HTR-8/SVneo (cell line): ENCODE data around the gene IBA57.

Experiments used
- DNase-seq: peaks from one replicate; pipeline ENCODE4 v3.0.0; 2011; ENCODE audit warnings: low spot score, mixed read lengths; ENCODE audit not compliant: insufficient read length
- FAIRE-seq: peaks from 2 replicates; lab custom pipeline; 2011; peaks lifted over from hg19 to GRCh38; lab: Jason Lieb, UNC

Gene IBA57

GRCh38 chr1:228209657-228210056 lies 44.1 kb downstream of the IBA57 start:
- DNase-seq (no peak), FAIRE-seq (no peak)

- no peak for FAIRE-seq
- DNase-seq = peak; percentile 56
Measured at GRCh38 chr1:228210076-228210651, 44.6 kb downstream of the IBA57 start.

- DNase-seq (no peak), FAIRE-seq (no peak)
Measured at GRCh38 chr1:228210712-228211530, 45.3 kb downstream of the IBA57 start.

DNA sequence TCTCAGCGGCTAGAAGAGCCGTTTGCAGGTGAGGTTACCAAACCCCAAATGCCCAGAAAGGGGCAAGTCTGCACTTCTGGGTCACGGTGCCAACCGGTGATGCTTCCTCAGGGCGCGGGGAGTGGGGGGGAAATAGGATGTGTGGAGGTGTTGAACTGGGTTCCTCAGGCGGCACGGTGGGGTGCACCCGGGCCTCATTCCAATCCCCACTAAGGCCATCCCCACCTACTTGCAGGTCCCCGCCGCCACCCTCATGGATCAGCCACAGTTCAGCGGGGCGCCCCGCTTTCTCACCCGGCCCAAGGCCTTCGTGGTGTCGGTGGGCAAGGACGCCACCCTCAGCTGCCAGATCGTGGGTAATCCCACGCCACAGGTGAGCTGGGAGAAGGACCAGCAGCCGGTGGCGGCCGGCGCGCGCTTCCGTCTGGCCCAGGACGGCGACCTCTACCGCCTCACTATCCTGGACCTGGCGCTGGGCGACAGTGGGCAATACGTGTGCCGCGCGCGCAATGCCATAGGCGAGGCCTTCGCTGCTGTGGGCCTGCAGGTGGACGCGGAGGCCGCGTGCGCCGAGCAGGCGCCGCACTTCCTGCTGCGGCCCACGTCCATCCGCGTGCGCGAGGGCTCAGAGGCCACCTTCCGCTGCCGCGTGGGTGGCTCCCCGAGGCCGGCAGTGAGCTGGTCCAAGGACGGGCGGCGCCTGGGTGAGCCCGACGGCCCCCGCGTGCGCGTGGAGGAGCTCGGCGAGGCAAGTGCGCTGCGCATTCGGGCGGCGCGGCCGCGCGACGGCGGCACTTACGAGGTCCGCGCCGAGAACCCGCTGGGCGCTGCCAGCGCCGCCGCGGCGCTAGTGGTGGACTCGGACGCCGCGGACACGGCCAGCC lies 46.2 kb downstream of the IBA57 start:
- FAIRE-seq (no peak), DNase-seq (no peak)

GRCh38 chr1:228212415-228212965 lies 46.9 kb downstream of the IBA57 start:
- DNase-seq = no peak
- no peak for FAIRE-seq

DNA sequence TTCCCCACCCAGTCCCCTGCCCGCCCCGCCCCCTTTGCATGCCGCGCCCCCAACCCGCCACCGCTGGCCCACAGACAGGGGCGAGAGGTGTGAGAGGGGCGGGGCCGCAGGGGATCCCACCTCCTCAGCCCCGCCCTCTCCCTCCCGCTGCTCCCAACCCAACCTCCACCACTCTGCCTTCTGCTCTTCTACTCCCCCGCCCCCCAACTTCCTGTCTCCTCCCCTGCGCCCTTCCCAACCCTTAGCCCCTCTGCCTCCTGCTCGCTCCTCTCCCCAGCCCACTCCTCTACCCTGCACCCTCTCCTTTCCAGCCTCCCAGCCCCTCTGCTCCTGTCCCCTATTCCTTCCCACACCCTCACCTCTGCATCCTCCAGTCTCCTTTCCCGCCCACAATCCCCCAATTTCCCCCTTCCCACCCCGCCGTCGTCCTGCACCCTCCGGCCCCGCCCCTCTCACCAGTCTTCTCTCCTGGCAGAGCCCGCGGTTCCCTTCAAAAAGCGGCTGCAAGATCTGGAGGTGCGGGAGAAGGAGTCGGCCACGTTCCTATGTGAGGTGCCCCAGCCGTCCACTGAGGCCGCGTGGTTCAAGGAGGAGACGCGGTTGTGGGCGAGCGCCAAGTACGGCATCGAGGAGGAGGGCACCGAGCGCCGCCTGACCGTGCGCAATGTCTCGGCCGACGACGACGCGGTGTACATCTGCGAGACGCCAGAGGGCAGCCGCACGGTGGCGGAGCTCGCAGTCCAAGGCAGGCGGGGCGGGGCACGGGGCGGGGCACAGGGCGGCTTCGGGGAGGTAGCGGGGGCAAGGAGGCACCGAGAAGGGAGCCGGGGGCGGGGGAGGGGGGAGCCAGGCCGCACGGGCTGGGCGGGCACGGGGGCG lies 47.6 kb downstream of the IBA57 start:
- peak; percentile 94 for DNase-seq
- FAIRE-seq = peak; percentile 96

DNA sequence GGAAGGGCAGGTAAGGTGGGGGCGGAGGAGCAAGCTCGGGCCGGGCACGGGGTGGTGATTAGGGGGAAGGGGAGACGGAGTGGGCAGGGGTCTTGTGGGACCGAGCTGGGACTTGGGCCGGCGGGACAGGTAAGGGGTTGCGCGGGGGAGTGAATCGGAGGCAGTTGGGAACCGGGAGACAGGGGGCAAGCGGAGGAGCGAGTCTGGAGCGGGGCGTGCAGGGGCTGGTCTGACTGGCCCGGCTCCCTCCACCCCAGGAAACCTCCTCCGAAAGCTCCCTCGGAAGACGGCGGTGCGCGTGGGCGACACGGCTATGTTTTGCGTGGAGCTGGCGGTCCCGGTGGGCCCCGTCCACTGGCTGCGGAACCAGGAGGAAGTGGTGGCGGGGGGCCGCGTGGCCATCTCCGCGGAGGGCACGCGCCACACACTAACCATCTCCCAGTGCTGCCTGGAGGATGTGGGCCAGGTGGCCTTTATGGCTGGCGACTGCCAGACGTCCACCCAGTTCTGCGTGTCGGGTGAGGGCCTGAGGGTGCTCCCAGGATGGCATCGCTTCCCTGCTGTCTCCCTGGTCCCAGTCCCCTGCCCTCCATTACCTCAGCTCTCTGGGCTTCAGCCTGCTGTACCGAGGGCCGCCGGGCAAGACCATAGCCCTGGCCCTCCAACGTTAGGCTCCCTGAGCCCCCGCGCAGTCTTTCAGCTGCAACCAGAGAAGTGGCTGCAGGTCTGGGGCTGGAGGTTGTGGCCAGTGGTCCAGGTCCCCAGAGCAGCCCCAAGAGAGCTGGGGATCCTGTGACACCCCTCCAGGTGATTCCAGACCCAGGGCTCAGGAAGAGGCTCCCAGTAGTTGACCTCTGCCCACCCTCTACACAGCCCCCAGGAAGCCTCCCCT lies 48.6 kb downstream of the IBA57 start:
- DNase-seq = no peak
- no peak for FAIRE-seq

- no peak for DNase-seq
- FAIRE-seq = no peak
Measured at GRCh38 chr1:228214921-228215662, 49.5 kb downstream of the IBA57 start.

GRCh38 chr1:228215663-228216116 lies 50.1 kb downstream of the IBA57 start:
- DNase-seq = no peak
- no peak for FAIRE-seq

DNA sequence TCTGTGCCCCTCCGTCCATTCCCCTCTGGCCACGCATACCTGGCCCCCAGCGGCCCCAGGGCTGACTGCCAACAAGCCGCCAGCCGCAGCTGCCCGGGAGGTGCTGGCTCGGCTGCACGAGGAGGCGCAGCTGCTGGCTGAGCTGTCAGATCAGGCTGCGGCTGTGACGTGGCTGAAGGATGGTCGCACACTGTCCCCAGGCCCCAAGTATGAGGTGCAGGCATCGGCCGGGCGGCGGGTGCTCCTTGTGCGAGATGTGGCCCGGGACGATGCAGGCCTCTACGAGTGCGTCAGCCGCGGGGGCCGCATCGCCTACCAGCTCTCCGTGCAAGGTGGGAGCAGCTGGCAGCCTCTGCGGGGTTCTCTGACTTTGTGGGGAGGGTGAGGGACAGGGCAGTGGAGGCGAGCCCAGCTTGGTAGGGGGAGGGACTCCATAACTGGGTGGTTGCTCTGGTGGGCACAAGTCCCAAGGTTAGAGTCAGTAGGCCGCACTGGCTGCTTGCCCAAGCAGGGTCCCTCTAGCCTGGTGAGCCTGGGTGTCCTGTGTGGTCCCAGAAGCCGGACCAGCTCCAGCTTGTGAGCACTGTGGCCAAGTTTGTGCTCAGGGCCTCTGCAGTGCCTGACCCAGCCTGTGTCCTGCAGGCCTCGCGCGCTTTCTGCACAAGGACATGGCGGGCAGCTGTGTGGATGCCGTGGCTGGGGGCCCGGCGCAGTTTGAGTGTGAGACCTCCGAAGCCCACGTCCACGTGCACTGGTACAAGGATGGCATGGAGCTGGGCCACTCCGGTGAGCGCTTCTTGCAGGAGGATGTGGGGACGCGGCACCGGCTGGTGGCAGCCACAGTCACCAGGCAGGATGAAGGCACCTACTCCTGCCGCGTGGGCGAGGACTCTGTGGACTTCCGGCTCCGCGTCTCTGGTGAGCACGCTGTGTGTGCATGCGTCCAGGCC lies 51.0 kb downstream of the IBA57 start:
- no peak for FAIRE-seq
- no peak for DNase-seq

DNA sequence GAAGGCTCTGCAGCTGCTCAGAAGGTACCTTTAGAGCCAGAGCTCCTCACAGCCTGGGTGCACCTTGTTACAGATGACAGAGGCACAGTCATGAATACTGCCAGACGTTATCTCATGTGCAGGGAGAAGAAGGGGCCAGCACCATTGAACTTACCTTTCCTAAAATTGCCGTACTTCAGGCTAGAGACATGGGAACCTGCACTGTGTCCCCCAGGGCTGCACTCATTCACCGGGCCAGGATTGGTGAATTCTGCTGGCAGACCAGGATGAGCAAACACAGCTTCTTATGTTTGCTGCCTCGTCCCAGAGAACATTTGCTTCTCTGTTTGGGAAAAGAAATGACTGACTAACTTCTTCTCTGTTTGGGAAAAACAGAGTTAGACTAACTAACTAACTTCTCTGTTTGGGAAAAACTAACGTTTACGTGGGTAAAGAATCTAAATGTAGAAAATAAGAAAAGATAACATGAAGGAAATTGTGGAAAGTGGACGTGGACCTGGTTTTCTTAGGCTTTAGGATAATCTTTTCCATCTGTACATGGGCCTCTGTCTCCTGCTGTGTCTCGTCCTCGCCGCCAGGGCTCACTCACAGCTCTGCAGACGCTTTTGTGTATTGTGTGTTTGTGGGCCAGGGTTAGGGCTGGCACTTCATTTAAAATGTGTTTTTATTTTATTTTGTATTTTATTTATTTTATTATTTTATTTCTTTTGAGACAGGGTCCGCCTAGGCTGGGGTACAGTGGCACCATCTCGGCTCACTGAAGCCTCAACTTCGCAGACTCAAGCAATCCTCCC lies 52.1 kb downstream of the IBA57 start:
- no peak for FAIRE-seq
- DNase-seq = no peak

DNA sequence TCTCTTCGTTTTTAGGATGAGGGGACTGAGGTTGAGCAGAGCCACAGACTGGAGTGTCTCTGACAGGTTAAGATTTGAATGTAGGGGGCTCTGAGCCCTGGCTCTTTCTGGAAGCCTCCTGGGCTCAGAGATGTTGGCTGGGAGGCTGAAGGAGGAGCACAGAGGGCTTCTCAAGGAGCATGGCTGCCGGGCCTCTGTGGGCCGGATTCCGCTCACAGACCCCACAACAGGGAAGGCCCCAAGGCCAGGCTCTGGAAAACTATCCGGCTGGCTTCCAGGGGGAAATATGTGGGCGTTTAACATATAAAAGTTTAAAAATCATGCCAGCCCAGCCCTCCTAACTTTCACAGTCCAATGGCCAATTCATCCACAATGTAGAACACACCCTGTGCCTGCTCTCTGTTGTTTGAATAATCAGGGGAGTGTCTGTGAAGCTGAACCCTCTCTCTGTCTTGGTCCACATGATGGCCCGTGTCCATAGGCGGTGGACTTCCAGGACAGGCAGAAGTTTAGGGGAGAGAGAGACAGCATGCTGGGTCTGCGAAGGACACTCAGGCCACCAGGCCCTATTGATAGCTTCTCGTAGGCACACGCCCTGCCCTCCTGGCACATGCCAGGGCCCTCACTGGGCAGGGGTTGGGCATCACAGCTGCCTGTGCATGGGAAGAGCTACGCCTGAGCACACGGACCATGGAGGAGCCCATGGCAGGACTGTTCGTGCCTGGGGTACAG lies 53.1 kb downstream of the IBA57 start:
- no peak for FAIRE-seq

DNA sequence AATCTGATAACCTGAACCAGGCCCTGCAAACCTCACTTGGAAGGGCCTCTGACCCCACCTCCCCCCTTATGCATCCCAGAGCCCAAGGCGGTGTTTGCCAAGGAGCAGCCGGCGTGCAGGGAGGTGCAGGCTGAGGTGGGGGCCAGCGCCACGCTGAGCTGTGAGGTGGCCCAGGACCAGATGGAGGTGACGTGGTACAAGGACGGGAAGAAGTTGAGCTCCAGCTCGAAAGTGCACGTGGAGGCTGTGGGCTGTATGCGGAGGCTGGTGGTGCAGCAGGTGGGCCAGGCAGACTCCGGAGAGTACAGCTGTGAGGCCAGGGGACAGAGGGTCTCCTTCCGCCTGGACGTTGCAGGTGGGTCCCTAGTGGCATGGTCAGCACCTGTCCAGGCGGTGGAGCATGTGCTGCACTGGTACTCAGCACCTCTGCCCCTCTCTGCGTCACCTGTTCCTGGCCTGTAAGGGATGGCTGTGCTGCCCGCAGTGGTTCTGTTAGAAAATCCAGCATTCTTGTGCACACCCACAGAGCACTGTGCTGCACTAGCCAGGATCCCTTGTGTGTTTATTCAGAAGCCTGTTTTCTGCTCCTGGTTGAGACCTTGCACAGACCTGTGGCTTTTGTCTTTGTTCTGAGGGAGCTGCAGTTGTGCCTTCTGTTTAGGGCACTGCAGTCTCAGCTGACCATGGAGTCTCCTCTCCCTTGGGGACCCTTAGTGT lies 53.8 kb downstream of the IBA57 start:
- DNase-seq (no peak), FAIRE-seq (no peak)

More for the DNA sequence above, 53.1 kb downstream of the IBA57 start:
- DNase-seq = no peak

- FAIRE-seq = no peak
- DNase-seq = no peak
Measured at GRCh38 chr1:228219962-228220780, 54.6 kb downstream of the IBA57 start.
